Stimulated activated CD4-positive, alpha-beta T cell treated with anti-CD3 and anti-CD28 coated beads, Interleukin-4, amount 100 ng/mL, for 1 hour (primary cell): ENCODE data around the gene TGFBR3L.

Source experiments
- DNase-seq: peaks from one replicate; pipeline ENCODE4 v3.0.0-alpha.2; 2020

Gene TGFBR3L

GRCh38 chr19:7914598-7915045, at the start of gene TGFBR3L:
TSS of gene TGFBR3L (plus strand) at chr19:7914830.
- DNase-seq, result no peak

DNA sequence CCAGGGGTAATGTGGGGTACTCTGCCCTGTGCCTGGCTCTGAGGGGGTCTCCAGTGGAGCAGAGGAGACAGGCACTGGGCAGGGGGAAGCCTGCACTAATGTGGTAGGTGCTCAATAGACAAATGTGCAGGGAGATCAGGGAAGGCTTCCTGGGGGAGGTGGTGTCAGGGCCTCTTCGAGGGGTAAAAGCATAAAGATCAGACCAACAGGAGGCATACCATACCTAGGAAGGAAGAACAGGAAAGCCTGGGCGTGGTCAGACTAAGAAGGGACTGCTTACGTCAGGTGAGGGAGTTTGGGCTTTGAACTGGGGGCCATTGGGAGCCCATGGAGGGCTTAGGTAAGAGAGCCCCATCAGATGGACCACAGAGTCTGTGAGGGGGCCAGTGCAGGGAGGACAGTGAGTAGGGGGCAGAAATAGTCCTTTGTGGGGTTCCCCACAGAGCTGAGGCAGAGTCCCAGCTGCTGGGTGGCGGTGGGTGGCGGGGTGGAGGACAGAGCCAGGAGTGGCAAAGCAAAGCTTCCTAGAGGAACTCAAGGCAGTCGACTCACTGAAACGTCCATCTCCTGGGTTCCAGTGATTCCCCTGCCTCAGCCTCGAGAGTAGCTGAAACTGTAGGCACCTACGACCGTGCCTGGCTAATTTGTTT, 49.2 kb upstream of the TGFBR3L start:
- DNase-seq, result no peak

DNA sequence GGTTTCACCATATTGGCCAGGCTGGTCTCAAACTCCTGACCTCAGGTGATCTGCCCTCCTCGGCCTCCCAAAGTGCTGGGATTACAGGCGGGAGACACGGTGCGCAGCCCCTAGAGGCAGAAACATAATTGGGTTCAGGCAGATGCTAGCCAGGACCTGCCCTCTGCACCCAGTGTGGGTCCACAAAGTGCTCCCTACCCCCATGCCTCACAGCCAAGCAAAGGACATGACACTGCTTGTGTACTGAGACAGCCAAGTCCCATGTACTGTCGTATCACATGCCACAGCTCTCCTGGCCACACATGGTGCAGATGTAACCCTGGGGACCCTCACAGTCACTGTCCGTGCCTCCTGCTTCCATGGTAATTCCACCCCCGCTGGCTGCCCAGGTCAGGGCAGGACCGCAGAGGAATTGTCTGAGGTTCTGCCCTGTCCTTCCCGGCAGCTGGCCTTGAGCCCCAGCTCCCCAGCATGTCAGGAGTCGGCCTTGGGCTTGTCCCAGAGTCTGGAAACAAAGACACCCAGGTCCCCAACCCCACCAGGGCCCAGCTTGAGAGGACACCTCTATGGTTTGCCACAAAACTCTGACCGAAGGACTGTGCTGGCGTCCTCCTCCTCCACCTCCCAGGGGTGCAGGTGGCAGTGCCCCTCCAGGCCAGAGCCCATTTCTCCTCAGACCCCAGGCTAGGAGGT, 48.1 kb upstream of the TGFBR3L start:
- DNase-seq, result no peak

GRCh38 chr19:7867092-7867844, 47.4 kb upstream of the TGFBR3L start:
- DNase-seq, result no peak

GRCh38 chr19:7868326-7868670, 46.3 kb upstream of the TGFBR3L start:
- no peak for DNase-seq

GRCh38 chr19:7868671-7869452, 45.8 kb upstream of the TGFBR3L start:
- peak; percentile 86 for DNase-seq

GRCh38 chr19:7869453-7869909, 45.1 kb upstream of the TGFBR3L start:
- DNase-seq, result peak; percentile 81

- peak; percentile 59 for DNase-seq
These were observed 44.6 kb upstream of the TGFBR3L start for GRCh38 chr19:7869910-7870511.

DNA sequence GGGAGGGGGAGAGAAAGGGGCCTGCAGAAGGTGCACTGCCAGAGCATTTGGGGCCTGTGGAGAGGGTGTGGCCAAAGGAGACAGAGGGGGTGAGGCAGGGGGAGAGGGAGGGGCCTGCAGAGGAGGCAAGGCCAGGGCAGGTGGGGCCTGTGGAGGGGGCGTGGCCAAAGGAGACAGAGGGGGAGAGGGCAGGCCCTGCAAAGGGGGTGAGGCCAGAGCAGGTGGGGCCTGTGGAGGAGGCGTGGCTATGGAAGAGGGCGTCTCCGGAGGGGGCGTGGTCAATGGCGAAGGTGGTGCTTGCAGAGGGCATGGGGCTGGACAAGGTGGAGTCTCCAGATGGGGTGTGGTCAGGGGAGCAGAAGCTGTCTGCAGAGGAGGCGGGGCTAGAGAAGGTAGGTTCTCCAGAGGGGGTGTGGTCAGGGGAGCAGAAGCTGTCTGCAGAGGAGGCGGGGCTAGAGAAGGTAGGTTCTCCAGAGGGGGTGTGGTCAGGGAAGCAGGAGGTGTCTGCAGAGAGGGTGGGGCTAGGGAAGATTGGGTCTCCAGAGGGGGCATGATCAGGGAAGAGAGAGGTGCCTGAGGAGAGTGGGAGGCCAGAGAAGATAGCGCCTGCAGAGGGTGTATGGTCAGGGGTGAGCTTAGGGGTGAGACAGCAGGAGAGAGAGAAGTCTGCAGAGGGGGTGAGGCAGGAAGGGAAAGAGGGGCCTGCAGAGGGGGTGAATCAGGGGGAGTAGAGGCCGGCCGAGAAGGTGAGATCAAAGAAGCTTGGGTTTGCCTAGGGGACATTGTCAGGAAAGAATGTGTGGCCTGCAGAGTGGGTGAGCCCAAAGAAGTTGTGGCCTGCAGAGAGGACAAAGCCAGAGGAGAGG, 43.8 kb upstream of the TGFBR3L start:
- peak; percentile 37 for DNase-seq

- peak; percentile 81 for DNase-seq
These were observed 43.0 kb upstream of the TGFBR3L start for GRCh38 chr19:7871437-7872305.

- DNase-seq, result no peak
These were observed 42.1 kb upstream of the TGFBR3L start for GRCh38 chr19:7872306-7873204.

DNA sequence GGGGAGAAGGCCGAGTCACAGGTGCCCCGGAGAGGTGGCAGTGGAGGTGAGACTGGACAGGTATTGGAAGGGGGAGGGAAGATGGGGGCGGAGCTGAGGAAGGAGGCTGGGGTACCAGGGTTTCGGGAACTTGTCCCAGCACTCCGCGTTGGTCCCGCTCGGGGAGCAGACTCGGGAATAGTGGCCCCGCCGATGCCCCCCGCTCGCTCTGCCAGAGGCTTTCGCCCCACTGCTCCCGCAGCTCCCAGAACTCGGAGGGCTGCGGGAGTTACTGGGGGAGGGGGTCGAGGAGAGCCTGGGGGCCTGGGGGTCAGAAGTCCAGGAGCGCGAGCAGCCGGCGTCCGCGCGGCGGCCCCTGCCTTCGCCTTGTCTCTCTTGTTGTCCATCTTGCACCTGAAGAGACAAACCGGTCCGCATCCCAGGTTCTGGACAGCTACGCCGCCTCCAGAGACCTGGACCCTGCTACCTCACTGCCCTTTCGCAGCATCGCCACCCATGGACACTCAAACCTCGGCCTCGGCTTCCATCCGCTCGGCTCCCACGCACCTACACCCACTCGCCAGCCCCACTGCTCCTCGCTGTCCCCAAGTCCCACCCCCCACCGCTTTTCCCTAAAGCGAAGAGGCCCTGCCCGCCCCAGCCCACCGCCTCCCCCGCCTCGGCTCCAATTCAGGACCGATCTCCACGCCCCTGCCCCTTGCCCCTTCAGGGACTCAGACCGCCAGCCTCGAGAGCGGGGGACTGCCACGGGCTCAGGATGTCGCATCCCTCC, 41.1 kb upstream of the TGFBR3L start:
- no peak for DNase-seq

GRCh38 chr19:7874076-7874896, 40.3 kb upstream of the TGFBR3L start, which contains the start of gene PRR36:
TSS of gene PRR36 (minus strand) at chr19:7874390. CDS start at chr19:7873689, 701 bp downstream.
- no peak for DNase-seq

GRCh38 chr19:7874897-7875273, 39.7 kb upstream of the TGFBR3L start:
- no peak for DNase-seq

DNA sequence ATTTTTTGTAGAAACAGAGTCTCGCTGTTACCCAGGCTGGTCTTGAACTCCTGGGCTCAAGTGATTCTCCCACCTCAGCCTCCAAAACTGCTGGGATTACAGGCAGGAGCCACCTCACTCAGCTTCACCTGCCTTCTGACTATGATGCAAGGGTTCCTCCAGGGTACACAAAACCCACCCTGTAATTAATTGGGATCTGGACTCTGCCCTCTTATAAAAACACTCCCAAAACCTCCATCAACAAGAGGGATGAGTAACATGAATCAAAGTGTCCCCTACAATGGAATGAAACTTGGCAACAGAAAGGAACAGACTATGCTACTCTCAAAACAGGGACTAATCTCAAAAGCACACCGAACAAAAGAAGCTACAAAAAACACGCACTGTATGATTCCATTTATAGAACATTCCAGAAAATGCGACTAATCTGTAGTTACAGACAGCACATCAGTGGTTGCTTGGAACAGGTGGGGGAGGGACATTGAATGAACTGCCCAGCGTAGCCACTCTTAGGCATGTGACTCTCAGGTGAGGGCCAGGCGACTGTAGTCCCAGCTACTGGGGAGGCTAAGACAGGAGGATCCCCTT, 37.3 kb upstream of the TGFBR3L start:
- no peak for DNase-seq

DNA sequence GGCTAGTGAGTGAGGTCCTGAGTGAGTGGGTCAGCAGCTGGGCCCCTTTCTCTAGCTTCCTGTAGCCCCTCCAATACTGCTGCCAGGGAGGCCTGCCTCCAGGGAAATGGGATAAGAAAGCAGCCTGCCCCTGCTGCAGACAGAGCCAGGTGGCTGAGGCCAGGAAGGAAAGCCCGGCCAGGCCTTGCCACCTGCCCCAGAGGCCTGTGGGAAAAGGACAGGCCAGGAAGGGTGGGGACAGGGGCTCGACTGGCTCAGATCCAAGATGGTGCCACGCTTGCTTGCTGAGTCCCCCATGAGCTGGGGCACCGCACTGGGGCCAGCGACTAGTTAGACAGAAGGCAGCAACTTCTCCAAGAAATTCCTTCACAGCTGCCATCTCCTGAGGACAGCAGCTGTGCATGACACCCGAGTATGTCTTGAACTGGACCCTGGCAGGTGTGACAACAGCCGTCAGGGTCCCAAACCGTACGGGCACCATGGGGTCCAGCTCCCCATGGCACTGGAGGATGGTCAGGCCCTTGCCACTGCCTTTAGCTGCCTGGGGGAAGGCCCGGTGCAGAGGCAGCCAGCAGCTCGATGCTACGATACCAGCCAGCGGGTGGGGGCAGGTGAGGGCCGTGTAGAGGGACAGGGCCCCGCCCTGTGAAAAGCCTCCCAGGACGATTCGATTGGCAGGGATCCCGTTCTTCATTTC, 35.4 kb upstream of the TGFBR3L start:
- no peak for DNase-seq

- DNase-seq, result no peak
These were observed 34.8 kb upstream of the TGFBR3L start for GRCh38 chr19:7879836-7880235.
